HL-60/S4 (cell line): ENCODE results near the gene FLAD1.
"Not testable (repeated sequence)": the region's sequence is repeated elsewhere in the genome, so short reads cannot be mapped to it uniquely, and the experiment has no call there.

ENCODE experiments used
- in situ Hi-C: fragments of 300-500 bp; cut with MboI; formaldehyde crosslinking; loops from 2 replicates; pipeline ENCODE4 v1.14.3; 2022; ENCODE audit warnings: low sequenced_read_pairs

FLAD1 gene

GRCh38 chr1:154988058-154988954 lies 5.2 kb downstream of the FLAD1 start:
- in situ Hi-C loops = no loop called here

GRCh38 chr1:154989195-154989860 lies 6.2 kb downstream of the FLAD1 start:
- in situ Hi-C loops = no loop called here

DNA sequence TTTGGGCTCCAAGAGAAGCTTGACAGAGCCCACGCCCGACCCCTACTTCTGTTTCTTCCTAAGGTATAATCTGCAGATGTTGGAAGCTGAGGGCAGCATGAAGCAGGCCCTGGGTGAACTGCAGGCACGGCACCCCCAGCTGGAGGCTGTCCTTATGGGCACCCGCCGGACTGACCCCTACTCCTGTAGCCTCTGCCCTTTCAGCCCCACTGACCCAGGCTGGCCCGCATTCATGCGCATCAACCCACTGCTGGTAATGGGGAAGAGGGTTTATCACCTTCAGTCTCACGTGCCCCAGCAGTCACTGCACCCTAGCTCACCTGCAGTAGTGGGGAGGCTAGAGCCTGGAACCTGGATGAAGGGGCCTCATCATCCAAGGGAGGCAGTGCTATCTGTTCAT lies 7.1 kb downstream of the FLAD1 start:
- in situ Hi-C loops = no loop called here

DNA sequence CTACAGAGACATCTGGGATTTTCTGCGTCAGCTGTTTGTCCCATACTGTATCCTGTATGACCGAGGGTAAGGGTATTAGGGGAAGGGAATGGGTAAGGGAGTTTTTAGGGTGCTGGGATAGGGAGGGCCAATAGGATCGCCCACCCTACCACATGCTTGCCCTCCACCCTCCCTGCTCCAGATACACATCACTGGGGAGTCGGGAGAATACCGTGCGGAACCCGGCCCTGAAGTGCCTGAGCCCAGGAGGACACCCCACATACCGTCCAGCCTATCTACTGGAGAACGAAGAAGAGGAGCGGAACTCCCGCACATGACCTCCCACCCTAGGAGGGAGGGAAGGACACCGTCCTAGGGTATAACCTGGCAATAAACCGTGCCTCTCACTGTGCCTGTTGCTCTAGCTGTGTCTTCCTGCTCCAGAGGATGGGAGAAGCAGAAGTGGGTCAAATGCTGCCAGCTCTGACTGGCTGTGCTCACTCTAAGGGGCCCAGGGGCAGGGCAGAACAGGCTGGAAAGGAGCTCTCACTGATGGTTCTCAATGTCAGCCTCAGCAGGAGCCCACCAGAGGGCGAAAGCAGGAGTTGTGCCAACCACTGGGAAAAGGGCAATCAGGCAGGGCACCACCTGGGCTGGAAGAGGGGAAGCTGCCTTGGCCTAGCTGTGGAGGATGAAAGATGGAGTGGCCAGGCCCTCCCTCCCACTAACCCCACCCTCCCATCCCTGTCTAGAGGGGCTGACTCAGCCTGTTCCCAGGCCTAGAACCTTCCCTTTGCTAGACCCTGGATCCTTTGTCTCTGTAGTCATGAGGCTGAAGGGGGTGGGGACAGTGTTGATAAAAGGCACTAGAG lies 9.8 kb downstream of the FLAD1 start:
- in situ Hi-C loops = no loop called here

- in situ Hi-C loops = no loop called here
Measured at GRCh38 chr1:154993572-154994268, 10.6 kb downstream of the FLAD1 start, which contains the start of gene LENEP. Gene LENEP (plus strand): TSS chr1:154993586. CDS start chr1:154993608, 22 bp downstream.

- in situ Hi-C loops = no loop called here
Measured at GRCh38 chr1:154994269-154994587, 11.1 kb downstream of the FLAD1 start.

- in situ Hi-C loops = no loop called here
Measured at GRCh38 chr1:154994591-154994990, 11.4 kb downstream of the FLAD1 start.

- in situ Hi-C loops = not testable (repeated sequence)
Measured at GRCh38 chr1:154995301-154995983, 12.3 kb downstream of the FLAD1 start.

GRCh38 chr1:154996966-154997701 lies 14.0 kb downstream of the FLAD1 start:
- in situ Hi-C loops = no loop called here

DNA sequence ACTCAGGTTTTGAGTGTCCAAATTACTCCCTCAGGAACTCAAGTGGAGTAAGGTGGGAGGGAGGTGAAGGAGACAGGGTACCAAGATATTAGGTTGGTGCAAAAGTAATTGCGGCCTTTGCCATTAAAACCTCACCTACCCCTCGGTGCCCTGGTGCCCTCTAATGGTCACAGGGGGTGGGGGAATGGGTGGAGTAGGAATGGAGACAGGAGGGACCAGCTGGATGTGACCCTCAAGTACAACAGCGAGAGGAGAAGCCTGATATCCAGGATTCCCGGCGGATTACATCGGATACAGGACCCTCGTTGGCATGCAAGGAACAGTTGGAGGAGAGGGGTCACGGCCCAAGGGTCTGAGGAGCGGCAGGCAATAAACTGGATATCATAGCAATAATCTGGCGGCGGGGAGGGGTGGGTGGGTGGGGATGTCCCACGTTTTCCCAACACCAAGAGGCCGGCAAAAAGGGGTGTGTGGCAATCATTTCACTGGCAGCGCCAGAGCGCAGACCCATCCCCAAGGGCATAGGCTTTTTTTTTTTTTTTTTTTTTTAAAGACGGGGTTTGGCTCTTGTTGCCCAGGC lies 15.1 kb downstream of the FLAD1 start:
- in situ Hi-C loops = no loop called here

- in situ Hi-C loops = no loop called here
Measured at GRCh38 chr1:154998818-154999570, 15.8 kb downstream of the FLAD1 start.

GRCh38 chr1:154999571-155000410 lies 16.6 kb downstream of the FLAD1 start:
- in situ Hi-C loops = no loop called here

DNA sequence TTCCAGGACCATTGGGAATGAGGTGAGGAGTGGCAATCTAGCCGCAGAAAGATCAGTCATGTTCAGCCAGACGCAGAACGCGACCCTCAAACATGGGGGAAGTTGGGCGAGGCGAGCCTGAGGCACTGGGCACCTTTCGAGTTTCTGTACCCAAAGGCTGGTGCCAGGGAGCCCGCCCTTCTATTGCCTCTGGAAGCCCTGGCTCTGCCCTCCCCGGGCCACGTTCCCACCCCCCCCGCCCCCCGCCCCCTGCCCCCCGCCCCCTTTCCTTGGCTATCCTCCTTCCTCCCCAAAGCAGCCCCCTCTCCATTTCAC lies 17.2 kb downstream of the FLAD1 start:
- in situ Hi-C loops = no loop called here

DNA sequence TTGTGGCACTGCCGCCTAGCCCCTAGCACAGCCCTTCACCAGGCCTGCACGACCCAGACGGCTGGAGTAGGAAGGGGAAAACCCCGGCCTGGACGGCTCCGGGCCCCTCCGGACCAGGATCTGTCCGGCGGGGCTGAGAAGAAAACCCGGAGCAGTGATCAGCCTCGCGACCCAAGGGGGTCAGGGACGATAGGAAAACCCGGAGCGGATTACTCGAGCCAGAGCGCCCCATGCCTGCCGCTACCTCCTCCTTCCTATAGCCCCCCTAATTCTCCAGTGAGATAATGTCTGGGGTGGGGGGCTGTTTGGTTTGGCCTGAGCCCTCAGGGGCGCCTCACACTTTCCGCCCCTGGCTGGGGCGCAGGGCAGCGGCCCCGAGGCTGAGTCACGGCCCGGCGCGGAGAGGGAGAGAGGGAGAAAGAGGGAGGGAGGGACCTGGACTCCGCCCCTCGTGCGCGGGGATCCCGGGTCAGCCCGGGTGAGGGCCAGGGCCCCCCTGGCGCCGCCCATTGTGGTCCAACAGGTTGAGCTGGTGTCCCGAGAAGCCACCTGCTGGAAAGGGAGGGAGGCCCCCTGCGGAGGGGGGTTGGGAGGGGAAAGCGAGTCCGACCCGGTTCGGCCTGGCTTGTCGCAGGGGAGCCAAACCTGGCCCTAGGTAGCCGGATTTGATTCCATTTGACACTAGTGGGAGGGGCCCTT lies 17.7 kb downstream of the FLAD1 start:
- in situ Hi-C loops = no loop called here

- in situ Hi-C loops = no loop called here
Measured at GRCh38 chr1:155001425-155001674, 18.2 kb downstream of the FLAD1 start.

DNA sequence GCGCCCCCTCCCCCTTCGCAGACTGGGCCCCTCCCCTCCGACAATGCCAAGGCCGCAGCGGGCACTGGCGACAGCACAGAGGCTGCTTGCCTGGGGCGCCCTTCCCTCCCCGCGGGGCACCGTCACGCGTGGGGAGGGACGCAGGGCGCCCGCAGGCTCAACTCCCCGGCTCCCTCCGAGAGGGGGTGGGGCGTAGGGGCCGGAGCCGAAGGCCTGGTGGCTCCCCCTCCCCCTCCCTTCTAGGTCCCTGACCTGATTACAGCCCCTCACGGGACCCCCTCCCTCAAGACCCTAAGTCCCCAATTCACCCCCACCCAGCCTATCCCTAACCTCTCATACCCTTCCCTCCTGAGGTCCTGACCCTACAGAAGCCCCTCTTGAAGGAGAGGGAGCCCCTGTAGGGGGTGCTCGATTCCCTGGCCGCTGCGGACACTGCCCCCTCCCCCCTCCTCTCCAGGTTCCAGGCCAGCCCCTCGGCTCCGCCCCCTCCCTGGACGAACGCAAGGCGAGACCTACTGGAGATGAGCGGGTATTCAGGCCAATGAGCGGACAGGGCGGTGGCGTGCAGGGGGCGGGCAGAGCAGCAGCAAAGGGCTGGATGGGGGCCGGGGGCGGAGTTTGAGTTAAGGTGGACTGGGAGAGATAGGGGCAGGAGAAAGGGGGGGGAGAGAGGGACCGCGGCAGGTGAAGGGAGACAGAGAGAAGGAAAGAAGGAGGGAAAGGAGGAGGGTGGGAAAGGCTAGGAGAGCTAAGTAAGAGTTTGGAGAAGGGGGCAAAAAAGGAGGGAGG lies 18.7 kb downstream of the FLAD1 start:
- in situ Hi-C loops = no loop called here
